ENCODE measurements around the gene RPGRIP1L.

- TF ChIP-seq CTCF (IDR thresholded peaks at IDR 0.05 in 4 of 5, conservative IDR thresholded peaks at IDR 0.05 in 1 of 5) (no peak), POLR2A (IDR thresholded peaks at IDR 0.05) (no peak)
Measured at GRCh38 chr16:53583401-53583800, 120.3 kb downstream of the RPGRIP1L start.

Data from gastrocnemius medialis (tissue), 4 donors.